HUES6 (cell line): ENCODE data around the gene CTAG1B.
"Not testable (repeated sequence)": the region's sequence is repeated elsewhere in the genome, so short reads cannot be mapped to it uniquely, and the experiment has no call there.

Source experiments
- H3K27ac ChIP-seq: 2 replicates; pipeline ENCODE4 v1.7.0; 2013; ENCODE audit warnings: low read depth, mild to moderate bottlenecking, low read length, inconsistent platforms
- H3K27me3 ChIP-seq: 2 replicates; pipeline ENCODE4 v1.6.1; 2013; ENCODE audit warnings: low read length; ENCODE audit not compliant: control insufficient read depth, insufficient read depth
- H3K36me3 ChIP-seq: 2 replicates; pipeline ENCODE4 v1.6.1; 2013; ENCODE audit warnings: low read length; ENCODE audit not compliant: control insufficient read depth, insufficient read depth
- H3K4me1 ChIP-seq: 2 replicates; pipeline ENCODE4 v1.6.1; 2013; ENCODE audit warnings: low read length; ENCODE audit not compliant: control insufficient read depth, insufficient read depth
- H3K4me3 ChIP-seq: 2 replicates; pipeline ENCODE4 v1.5.1; 2013; ENCODE audit warnings: low read depth, low read length
- H3K9ac ChIP-seq: one replicate; pipeline ENCODE4 v1.6.1; 2013; ENCODE audit warnings: mild to moderate bottlenecking, low read length
- H3K9me3 ChIP-seq: 2 replicates; pipeline ENCODE4 v1.6.1; 2013; ENCODE audit warnings: low read depth, low read length; ENCODE audit not compliant: control insufficient read depth, insufficient read depth

The CTAG1B gene

DNA sequence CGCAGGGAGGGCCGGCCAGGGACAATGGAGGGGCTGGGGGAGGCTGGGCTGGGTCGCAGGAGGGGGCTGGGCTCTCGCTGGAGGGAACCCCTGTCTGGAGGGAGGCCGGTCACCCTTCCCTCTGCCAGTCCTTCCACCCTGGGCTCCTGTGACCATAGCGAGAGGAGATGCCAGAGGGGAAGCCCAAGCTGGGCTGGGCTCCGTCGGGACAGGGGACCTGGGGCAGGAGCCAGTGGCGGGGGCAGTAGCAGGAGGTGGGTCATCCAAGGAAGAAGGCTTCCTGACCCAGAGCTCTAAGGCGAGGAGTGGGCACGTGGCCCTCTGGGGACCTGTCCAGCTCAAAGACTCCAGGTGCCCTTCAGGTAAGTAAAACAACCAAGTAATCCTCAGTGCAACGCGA, 16.9 kb downstream of the CTAG1B start:
- no peaks in the 10 kb centered on the region for H3K27me3 ChIP-seq
- H3K9ac ChIP-seq: no peak overlapping the region
- no peak overlapping the region for H3K27ac ChIP-seq
- H3K9me3 ChIP-seq: peaks cover 52% of the 10 kb centered on the region
- no peak overlapping the region for H3K4me3 ChIP-seq
- peaks cover 6% of the 10 kb centered on the region; the same call in 1 of the 2 replicates for H3K4me1 ChIP-seq
- no peaks in the 10 kb centered on the region for H3K36me3 ChIP-seq

DNA sequence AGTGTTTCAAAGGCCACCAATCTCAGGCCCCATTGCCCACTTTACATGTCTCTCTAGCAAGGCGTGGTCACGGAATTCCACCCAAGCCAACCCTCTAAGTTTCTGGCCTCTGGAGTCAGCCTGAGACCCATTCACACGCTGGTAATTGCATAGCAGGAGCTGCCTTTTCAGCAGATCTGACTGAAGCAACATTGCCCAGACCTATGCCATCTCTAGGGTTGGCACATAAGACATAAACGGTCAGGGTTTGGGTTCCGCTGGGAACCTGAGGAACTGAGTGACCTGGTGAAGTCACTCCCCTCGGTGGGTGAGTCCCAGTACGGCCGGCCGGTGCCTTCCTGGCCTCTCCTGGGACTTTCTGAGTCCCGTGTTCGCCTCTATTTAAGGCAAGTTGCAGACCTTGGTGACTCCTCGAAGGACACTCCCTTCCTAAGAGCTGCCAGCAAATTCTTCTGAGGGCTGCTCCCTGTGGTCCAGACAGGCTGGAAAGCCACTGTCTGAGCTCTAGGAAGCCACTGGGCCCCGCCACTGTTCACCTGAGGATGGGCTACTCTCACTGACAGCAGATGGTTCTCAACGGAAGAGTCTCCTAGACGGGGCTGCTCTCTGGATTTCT, 18.2 kb downstream of the CTAG1B start:
- Histone ChIP-seq H3K27ac (no peak overlapping the region), H3K9ac (no peak overlapping the region), H3K9me3 (peaks cover 57% of the 10 kb centered on the region), H3K4me3 (no peak overlapping the region), H3K36me3 (no peaks in the 10 kb centered on the region), H3K27me3 (no peaks in the 10 kb centered on the region), H3K4me1 (peaks cover 11% of the 10 kb centered on the region)

DNA sequence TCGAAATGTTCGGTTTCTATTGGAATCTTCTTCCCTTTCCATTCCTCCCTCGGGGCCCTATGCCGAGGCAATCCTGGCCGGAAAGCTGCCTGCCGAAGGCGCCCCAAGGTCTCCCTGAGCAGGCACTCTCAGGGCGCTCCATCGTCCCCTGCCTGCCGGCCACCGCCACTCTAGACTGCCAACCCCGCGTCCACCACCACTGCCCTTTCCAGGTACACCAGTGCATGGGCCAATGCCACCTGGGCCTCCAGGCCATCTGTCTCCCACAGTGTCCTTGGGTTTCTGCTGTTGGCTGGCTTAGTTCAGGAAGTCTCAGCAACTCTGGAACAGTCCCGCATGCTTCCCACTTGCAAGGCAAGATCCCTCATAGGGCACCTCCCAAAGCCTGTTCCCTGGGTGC, 19.6 kb downstream of the CTAG1B start:
- Histone ChIP-seq H3K27me3 (no peaks in the 10 kb centered on the region), H3K9ac (no peak overlapping the region), H3K27ac (no peak overlapping the region), H3K4me3 (no peak overlapping the region), H3K36me3 (no peaks in the 10 kb centered on the region), H3K9me3 (peaks cover 62% of the 10 kb centered on the region), H3K4me1 (peaks cover 19% of the 10 kb centered on the region)

DNA sequence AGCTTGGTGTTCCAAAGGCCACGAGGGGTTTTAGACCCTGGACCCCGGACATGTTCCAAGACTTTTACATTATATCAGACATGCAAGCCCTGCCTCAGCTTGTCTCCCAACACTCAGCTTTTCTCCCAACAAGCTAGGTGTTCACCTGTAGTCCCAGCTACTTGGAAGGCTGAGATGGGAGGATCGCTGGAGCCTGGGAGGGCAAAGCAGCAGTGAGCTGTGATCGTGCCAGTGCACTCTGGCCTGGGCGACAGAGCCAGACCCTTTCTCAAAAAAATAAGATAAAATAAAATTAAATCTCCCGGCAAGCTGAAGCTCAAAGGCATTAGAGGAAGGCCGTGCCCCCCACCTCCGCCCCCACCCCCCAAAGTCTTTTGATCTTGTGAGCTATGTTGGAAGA, 20.4 kb downstream of the CTAG1B start:
- H3K36me3 ChIP-seq: no peaks in the 10 kb centered on the region
- no peak overlapping the region for H3K9ac ChIP-seq
- no peak overlapping the region for H3K27ac ChIP-seq
- H3K4me1 ChIP-seq: peaks cover 13% of the 10 kb centered on the region; the same call in 1 of the 2 replicates
- H3K4me3 ChIP-seq: no peak overlapping the region
- no peaks in the 10 kb centered on the region for H3K27me3 ChIP-seq
- H3K9me3 ChIP-seq: peaks cover 66% of the 10 kb centered on the region

DNA sequence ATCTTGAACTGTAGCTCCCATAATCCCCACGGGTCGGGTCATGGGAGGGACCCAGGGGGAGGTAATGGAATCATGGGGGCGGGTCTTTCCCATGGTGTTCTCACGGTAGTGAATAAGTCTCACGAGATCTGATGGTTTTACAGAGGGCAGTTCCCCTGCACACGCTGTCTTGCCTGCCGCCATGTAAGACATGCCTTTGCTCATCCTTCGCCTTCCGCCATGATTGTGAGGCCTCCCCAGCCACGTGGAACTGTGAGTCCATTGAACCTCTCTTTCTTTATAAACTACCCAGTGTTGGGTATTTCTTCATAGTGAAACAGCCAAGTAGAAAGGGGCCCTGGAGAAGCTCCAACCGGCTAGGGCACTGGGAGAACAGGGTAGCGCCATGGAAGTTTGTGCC, 21.9 kb downstream of the CTAG1B start:
- Histone ChIP-seq H3K4me1 (peaks cover 13% of the 10 kb centered on the region; the same call in 1 of the 2 replicates), H3K9ac (no peak overlapping the region), H3K27me3 (no peaks in the 10 kb centered on the region), H3K36me3 (no peaks in the 10 kb centered on the region), H3K27ac (no peak overlapping the region), H3K9me3 (peaks cover 74% of the 10 kb centered on the region), H3K4me3 (no peak overlapping the region; the same call in 1 of the 2 replicates)

DNA sequence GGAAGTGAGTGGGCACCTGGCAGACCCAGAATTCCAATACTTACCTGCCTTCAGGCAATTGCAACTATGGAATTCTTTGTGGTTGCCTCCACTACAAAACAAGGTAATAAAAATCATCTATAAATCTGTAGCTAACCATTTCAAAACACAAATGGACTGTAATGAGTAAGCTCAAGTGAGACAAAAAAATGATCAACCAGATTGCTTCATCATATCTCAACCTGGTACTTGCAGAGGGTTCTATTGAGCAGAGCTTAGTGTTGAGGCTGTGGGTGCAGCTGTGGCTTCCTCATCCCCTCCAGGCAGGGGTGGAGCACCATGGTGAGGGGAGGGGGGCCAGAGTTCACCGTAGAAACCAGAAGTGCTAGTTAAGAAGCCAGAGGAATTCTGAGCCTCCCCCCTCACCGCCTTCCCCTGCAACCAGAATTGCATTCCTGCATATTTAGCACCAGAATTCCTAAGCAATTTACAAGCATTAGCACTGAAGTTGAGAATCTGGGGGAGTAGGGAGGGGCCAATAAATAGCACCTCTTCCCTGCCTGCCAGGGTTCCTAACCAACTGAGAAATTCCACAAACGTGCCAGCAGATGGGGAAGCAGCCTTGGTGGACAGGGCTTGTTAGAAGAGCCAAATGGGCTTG, 22.7 kb downstream of the CTAG1B start:
- no peaks in the 10 kb centered on the region for H3K36me3 ChIP-seq
- peaks cover 75% of the 10 kb centered on the region for H3K9me3 ChIP-seq
- H3K9ac ChIP-seq: no peak overlapping the region
- H3K4me1 ChIP-seq: peaks cover 13% of the 10 kb centered on the region; the same call in 1 of the 2 replicates
- H3K4me3 ChIP-seq: no peak overlapping the region
- no peaks in the 10 kb centered on the region for H3K27me3 ChIP-seq
- 0 out of 2 replicates have a peak overlapping the region, but pooled peaks have one; percentile 12 for H3K27ac ChIP-seq

DNA sequence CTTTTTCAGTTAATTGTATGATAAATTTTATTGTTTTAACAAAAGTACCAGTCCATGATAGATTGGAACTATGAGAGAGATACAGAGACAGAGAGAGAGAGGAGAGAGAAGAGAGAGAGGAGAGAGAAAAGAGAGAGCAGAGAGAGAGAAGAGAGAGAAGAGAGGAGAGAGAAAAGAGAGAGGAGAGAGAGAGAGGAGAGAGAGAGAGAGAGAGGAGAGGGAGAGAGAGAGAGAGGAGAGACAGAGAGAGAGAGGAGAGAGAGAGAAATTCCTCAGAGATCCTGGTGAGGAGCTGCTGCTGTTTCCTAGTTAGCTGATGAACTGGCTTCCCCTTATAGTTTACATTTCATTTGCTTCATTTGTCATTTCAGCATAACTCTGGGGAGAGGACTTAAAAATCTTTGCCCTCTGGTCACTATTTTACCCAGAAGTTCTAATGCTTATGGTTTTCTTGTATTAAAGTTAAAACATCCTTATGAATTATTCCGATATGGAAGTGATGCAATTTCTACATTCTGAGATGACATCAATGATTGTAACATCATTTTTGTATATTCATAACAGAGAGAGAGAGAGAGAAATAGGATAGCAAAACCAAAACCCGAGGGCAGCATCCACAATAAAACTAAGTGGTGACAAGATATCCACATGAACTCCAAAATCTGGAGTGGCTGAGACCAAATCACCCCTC, 23.4 kb downstream of the CTAG1B start:
- no peaks in the 10 kb centered on the region for H3K36me3 ChIP-seq
- H3K4me1 ChIP-seq: peaks cover 13% of the 10 kb centered on the region; the same call in 1 of the 2 replicates
- H3K27ac ChIP-seq: 0 out of 2 replicates have a peak overlapping the region, but pooled peaks have one; percentile 12
- no peak overlapping the region for H3K9ac ChIP-seq
- no peaks in the 10 kb centered on the region for H3K27me3 ChIP-seq
- peaks cover 76% of the 10 kb centered on the region for H3K9me3 ChIP-seq
- no peak overlapping the region; the same call in none of the 2 replicates for H3K4me3 ChIP-seq

DNA sequence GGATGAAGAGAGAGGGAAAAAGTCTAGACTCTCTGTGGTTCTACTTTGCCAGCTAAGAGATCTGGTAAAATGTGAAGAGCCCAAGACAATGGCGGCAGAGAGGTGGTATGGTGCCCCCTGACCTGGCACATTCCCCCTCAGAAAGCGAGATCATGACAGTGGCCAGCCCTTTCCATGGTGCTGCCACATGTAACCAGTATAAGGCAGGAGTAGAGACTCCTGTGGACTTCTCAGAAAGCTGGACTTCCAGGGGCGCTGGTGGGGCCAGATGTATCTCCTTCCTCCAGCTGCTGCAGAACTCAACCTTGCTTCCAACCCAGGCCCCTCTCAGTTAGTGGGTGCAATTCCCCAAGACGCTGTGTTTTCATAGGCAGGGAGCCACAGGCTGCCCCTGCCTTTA, 24.6 kb downstream of the CTAG1B start:
- no peak overlapping the region for H3K9ac ChIP-seq
- peaks cover 67% of the 10 kb centered on the region for H3K9me3 ChIP-seq
- no peaks in the 10 kb centered on the region for H3K36me3 ChIP-seq
- peaks cover 13% of the 10 kb centered on the region; the same call in 1 of the 2 replicates for H3K4me1 ChIP-seq
- H3K27ac ChIP-seq: no peak overlapping the region
- H3K27me3 ChIP-seq: no peaks in the 10 kb centered on the region
- H3K4me3 ChIP-seq: no peak overlapping the region

DNA sequence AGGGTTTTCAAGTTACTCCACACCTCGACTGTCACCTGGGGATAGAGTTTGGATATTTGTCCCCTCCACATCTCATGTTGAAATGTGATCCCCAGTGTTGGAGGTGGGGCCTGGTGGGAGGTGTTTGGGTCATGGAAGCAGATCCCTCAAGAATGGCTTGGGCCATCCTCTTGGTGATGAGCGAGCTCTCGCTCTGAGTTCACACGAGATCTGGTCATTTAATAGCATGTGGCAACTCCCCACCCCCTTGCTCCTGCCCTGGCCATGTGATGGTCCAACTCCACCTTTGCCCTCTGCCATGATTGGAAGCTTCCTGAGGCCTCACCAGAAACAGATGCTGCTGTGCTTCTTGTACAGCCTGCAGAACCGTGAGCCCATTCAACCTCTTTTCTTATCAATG, 25.9 kb downstream of the CTAG1B start:
- Histone ChIP-seq H3K9me3 (peaks cover 62% of the 10 kb centered on the region), H3K9ac (no peak overlapping the region), H3K4me3 (no peak overlapping the region), H3K27me3 (no peaks in the 10 kb centered on the region), H3K4me1 (peaks cover 13% of the 10 kb centered on the region; the same call in 1 of the 2 replicates), H3K36me3 (no peaks in the 10 kb centered on the region), H3K27ac (no peak overlapping the region)

DNA sequence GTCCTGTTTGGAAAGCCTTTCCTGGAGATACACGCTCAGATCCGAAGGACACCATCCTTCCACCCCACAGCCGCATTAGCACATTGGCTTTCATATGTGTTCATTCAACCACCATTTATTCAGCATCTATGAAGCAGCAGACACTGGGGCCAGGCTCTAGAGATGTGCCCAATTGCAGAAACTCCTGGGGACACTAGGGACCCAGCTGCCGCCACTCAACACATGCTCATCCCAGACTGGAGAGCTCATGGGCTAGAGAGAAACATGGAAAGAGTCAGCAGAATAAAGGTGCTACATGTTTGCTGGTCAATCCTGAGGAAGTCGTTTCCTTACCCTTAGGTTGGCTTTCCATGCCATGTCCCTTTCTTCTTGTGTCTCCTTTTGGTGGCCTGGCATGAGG, 26.6 kb downstream of the CTAG1B start:
- Histone ChIP-seq H3K9me3 (peaks cover 55% of the 10 kb centered on the region), H3K9ac (no peak overlapping the region), H3K27ac (no peak overlapping the region), H3K27me3 (no peaks in the 10 kb centered on the region), H3K4me3 (no peak overlapping the region), H3K36me3 (no peaks in the 10 kb centered on the region), H3K4me1 (peaks cover 13% of the 10 kb centered on the region; the same call in 1 of the 2 replicates)

DNA sequence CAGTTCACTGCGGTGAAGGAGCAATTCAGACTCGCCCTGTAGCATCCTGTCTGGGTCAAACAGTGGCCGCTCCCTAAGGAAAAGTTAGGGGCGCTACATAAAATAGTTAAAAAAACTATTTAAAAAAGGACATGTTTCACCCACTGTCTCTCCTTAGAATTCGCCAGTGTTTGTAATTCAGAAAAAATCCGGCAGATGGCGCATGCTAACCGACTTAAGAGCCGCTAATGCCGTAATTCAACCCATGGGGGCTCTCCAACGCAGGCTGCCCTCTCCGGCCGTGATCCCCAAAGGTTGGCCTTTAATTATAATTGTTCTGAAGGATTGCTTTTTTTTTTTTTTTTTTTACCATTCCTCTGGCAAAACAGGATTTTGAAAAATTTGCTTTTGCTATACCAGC, 28.7 kb downstream of the CTAG1B start:
- not testable (repeated sequence) for H3K4me1 ChIP-seq, H3K27me3 ChIP-seq, H3K27ac ChIP-seq, H3K9ac ChIP-seq, H3K4me3 ChIP-seq, H3K36me3 ChIP-seq
- peaks cover 41% of the 10 kb centered on the region for H3K9me3 ChIP-seq
